ENCODE measurements around the gene INHA. TPM values are rescaled to one million over a fixed set of nuclear protein-coding genes. Genes with fewer than 3 reads are reported as not detected.
A peak's percentile ranks its signal among the peaks of the same experiment; 100 is the strongest.

The INHA gene
- total RNA-seq, 2 experiments from 2014 or later, result not detected

- CTCF ChIA-PET, result interaction anchor here (1.0 kb wide), 1 partner anchor 28 kb away, joined by 3 read pairs; the partner anchor contains the start of gene STK11IP
- Mint-ChIP-seq H3K4me1 (no peaks in the 10 kb centered on the region), H3K27me3 (peaks cover 28% of the 10 kb centered on the region), H3K9me3 (ENCODE audit: low read depth) (no peaks in the 10 kb centered on the region), H3K4me3 (no peak overlapping the region), H3K27ac (no peak overlapping the region), H3K36me3 (ENCODE audit: low read depth) (no peaks in the 10 kb centered on the region)
- DNase-seq, result no peak
- ATAC-seq, result no peak
- intact Hi-C loops (cut with DNase I, micrococcal nuclease), result loop anchor here in 1 of 2 experiments (2.0 kb wide), 1 partner anchor 27 kb away; the partner anchor contains the start of gene STK11IP
- POLR2A ChIA-PET, result no interaction called here
Observed at GRCh38 chr2:219569635-219570034, 2.5 kb upstream of the INHA start.

GRCh38 chr2:219570194-219570923 is 1.8 kb upstream of the INHA start:
- ChIA-PET POLR2A (no interaction called here), CTCF (interaction anchor here (0.5 to 1.2 kb wide), 2 partner anchors 11 to 27 kb away, joined by 3 to 5 read pairs; no protein-coding TSS in a partner anchor)
- Mint-ChIP-seq H3K4me3 (peak overlapping the region; percentile 43), H3K9me3 (ENCODE audit: low read depth) (no peaks in the 10 kb centered on the region), H3K27ac (no peak overlapping the region), H3K36me3 (ENCODE audit: low read depth) (no peaks in the 10 kb centered on the region), H3K27me3 (peaks cover 30% of the 10 kb centered on the region), H3K4me1 (no peaks in the 10 kb centered on the region)
- DNase-seq, result peak; percentile 34
- ATAC-seq, result peak; percentile 70
- intact Hi-C loops (cut with DNase I, micrococcal nuclease), result loop anchor here in 1 of 2 experiments (2.0 kb wide), 1 partner anchor 26 kb away; the partner anchor contains the start of gene STK11IP

DNA sequence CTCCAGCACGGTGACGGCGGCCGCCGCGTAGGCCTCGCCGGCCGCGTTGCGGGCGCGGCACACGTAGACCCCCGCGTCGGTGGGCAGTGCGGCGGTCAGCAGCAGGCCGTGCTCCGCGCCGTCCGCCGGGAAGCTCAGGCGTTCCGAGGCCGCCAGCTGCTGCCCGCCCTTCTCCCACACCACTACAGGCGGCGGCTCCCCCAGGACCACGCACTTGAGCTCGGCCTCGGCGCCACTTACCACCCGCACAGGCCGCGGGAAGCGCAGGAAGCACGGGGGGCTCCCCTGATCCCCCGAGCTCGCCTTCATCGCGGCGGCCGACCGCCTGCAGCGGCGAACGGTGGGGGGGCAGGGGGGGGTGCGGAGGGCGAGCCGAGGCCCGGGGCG is 1.2 kb upstream of the INHA start:
- intact Hi-C loops (cut with DNase I, micrococcal nuclease), result loop anchor here in 1 of 2 experiments (2.0 kb wide), 1 partner anchor 26 kb away; the partner anchor contains the start of gene STK11IP
- H3K36me3 Mint-ChIP-seq (ENCODE audit: low read depth), result no peaks in the 10 kb centered on the region
- ATAC-seq (peak; percentile 28), DNase-seq (no peak)
- H3K4me1 Mint-ChIP-seq, result no peaks in the 10 kb centered on the region
- no peaks in the 10 kb centered on the region for H3K9me3 Mint-ChIP-seq (ENCODE audit: low read depth)
- H3K27me3 Mint-ChIP-seq, result peaks cover 32% of the 10 kb centered on the region
- CTCF ChIA-PET, result interaction anchor here (0.5 to 1.4 kb wide), 5 partner anchors 10 to 72 kb away, joined by 3 to 6 read pairs (median 3); no protein-coding TSS in a partner anchor
- POLR2A ChIA-PET, result interaction anchor here (0.5 kb wide), 1 partner anchor 22 kb away, joined by 9 read pairs; no protein-coding TSS in a partner anchor
- H3K4me3 Mint-ChIP-seq, result peak overlapping the region; percentile 43
- H3K27ac Mint-ChIP-seq, result no peak overlapping the region

DNA sequence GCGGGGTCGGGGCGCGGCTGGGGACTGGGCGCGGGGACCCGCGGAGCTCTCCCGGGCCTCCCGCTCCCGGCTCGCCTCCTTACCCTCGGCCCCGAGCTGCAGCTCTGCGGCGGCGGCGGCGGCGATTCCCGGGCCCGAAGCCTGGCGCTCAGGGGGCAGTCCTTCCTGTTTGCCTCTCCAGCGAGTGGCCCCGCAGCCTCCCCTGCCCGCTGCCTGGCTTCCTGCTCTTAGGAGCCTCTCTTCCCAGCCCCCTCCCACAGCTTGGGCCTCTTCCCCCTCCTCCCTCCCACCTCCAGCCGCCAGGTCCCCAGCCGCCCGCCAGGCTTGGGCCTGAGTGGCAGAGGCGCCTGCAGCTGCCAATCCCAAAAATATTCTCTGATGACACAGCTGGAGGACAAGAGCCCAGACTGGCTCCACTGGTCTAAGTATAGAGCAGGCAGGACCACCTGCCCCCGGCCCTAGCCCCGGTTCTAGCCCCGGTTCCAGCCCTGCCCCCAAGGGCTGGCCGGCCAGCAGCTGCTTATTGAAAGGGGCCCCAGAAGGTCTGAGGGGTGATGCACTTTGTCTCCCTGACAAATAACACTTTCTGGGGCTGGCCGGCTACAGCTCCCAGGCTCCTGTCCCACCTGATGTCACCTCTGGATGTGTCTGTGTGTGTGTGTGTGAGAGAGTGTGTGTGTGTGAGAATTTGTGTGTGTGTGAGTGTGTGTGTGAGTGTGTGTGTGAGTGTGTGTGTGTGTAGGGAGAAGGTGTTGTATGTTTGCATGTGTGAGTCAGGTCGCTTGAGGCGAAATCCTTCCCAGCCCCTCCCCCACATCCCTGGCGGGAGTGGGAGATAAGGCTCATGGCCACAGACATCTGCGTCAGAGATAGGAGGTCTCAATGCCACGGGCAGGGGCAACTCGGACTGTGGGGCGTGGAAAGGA is 536 bp upstream of the INHA start, which contains the start of gene OBSL1:
Gene OBSL1 (minus strand): TSS at position 229 of the 926 bp plus-strand sequence. CDS start 307 bp downstream, outside the sequence.
- Mint-ChIP-seq H3K36me3 (ENCODE audit: low read depth) (no peaks in the 10 kb centered on the region), H3K9me3 (ENCODE audit: low read depth) (no peaks in the 10 kb centered on the region), H3K27ac (no peak within 1 kb of the TSS), H3K27me3 (peaks cover 32% of the 10 kb centered on the region), H3K4me3 (peak within 1 kb of the TSS; percentile 43), H3K4me1 (no peaks in the 10 kb centered on the region)
- ATAC-seq, result no peak
- intact Hi-C loops (cut with DNase I, micrococcal nuclease), result loop anchor here in 1 of 2 experiments (2.0 kb wide), 1 partner anchor 25 kb away; the partner anchor contains the start of gene STK11IP
- CTCF ChIA-PET, result interaction anchor here (0.5 to 1.4 kb wide), 6 partner anchors 11 to 71 kb away, joined by 3 to 6 read pairs (median 3); partner anchors contain the start of gene CHPF
- POLR2A ChIA-PET, result interaction anchor here (0.5 kb wide), 1 partner anchor 22 kb away, joined by 9 read pairs; no protein-coding TSS in a partner anchor
- DNase-seq, result peak; percentile 21

GRCh38 chr2:219573166-219573565 is 1.1 kb downstream of the INHA start:
- H3K9me3 Mint-ChIP-seq (ENCODE audit: low read depth), result no peaks in the 10 kb centered on the region
- no peak for DNase-seq
- ChIA-PET CTCF (no interaction called here), POLR2A (no interaction called here)
- H3K27ac Mint-ChIP-seq, result no peak overlapping the region
- H3K36me3 Mint-ChIP-seq (ENCODE audit: low read depth), result no peaks in the 10 kb centered on the region
- peaks cover 31% of the 10 kb centered on the region for H3K27me3 Mint-ChIP-seq
- no peak overlapping the region for H3K4me3 Mint-ChIP-seq
- H3K4me1 Mint-ChIP-seq, result no peaks in the 10 kb centered on the region
- ATAC-seq, result no peak
- intact Hi-C loops (cut with DNase I, micrococcal nuclease), result no loop called here

DNA sequence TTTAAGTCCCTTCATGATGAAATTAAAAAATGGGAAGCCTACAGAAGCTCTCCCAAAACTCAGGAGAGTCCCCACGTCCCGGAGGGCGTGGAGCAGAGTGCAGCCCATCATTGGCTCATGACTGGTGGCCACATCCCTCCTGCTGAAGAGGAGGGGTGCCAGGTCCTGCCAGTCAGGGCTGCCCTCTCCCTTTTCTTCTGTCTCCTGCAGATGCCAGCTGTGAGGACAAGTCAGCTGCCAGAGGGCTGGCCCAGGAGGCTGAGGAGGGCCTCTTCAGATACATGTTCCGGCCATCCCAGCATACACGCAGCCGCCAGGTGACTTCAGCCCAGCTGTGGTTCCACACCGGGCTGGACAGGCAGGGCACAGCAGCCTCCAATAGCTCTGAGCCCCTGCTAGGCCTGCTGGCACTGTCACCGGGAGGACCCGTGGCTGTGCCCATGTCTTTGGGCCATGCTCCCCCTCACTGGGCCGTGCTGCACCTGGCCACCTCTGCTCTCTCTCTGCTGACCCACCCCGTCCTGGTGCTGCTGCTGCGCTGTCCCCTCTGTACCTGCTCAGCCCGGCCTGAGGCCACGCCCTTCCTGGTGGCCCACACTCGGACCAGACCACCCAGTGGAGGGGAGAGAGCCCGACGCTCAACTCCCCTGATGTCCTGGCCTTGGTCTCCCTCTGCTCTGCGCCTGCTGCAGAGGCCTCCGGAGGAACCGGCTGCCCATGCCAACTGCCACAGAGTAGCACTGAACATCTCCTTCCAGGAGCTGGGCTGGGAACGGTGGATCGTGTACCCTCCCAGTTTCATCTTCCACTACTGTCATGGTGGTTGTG is 2.6 kb downstream of the INHA start:
- no peaks in the 10 kb centered on the region for H3K4me1 Mint-ChIP-seq
- intact Hi-C loops (cut with DNase I, micrococcal nuclease), result no loop called here
- POLR2A ChIA-PET, result no interaction called here
- CTCF ChIA-PET, result interaction anchor here (0.6 kb wide), 1 partner anchor 110 kb away, joined by 3 read pairs; no protein-coding TSS in a partner anchor
- DNase-seq (no peak), ATAC-seq (no peak)
- H3K27me3 Mint-ChIP-seq, result peaks cover 22% of the 10 kb centered on the region
- no peak overlapping the region for H3K4me3 Mint-ChIP-seq
- H3K27ac Mint-ChIP-seq, result no peak overlapping the region
- no peaks in the 10 kb centered on the region for H3K9me3 Mint-ChIP-seq (ENCODE audit: low read depth)
- no peaks in the 10 kb centered on the region for H3K36me3 Mint-ChIP-seq (ENCODE audit: low read depth)

DNA sequence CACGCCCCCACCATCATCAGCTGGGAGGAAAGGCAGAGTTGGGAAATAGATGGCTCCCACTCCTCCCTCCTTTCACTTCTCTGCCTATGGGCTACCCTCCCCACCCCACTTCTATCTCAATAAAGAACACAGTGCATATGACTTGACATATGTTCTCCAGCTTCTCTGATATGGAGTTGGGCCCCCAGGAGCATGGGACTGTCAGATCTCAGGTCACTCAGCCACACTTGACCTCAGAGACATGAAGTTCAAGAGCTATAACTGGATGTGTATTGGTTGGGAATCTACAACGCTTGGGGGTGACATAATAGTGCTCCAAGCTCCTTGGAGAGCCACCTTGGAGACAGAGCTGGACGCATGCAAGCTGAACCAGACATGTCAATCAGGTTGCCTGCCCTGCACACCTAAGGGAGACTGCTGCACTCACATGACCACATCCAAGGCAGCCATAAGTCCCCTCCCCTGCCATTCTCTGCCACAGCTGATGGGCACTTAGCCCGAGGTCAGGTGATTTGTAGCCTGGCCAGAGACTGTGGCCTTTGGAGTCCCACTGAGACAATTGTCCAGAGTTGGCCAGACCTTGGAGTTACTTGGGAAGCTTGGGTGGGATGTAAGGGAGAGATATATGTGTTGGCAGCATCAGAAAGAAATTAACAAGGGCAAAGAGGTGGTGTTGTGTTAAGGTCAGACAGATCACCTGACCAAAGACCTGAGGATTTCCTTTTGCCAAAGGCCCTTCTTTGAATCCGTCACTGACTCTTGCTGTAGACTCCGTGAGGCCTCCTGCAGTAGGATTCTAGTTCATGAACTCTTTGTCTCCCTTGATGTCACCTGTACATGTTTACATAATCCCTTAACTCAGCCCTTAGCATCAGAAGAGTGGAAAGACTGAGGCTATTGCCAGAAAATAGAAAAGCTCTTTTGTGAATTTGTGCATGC is 3.7 kb downstream of the INHA start:
- intact Hi-C loops (cut with DNase I, micrococcal nuclease), result no loop called here
- ChIA-PET POLR2A (interaction anchor here (0.6 to 0.7 kb wide), 2 partner anchors 27 to 76 kb away, joined by 3 read pairs; no protein-coding TSS in a partner anchor), CTCF (interaction anchor here (0.6 to 1.7 kb wide), 3 partner anchors 15 to 111 kb away, joined by 3 read pairs; no protein-coding TSS in a partner anchor)
- Mint-ChIP-seq H3K36me3 (ENCODE audit: low read depth) (no peaks in the 10 kb centered on the region), H3K4me1 (no peaks in the 10 kb centered on the region), H3K4me3 (no peak overlapping the region), H3K9me3 (ENCODE audit: low read depth) (no peaks in the 10 kb centered on the region), H3K27ac (no peak overlapping the region), H3K27me3 (peaks cover 17% of the 10 kb centered on the region)
- DNase-seq (no peak), ATAC-seq (no peak)

- H3K4me1 Mint-ChIP-seq, result no peaks in the 10 kb centered on the region
- H3K4me3 Mint-ChIP-seq, result no peak overlapping the region
- intact Hi-C loops (cut with DNase I, micrococcal nuclease), result no loop called here
- H3K36me3 Mint-ChIP-seq (ENCODE audit: low read depth), result no peaks in the 10 kb centered on the region
- peaks cover 16% of the 10 kb centered on the region for H3K27me3 Mint-ChIP-seq
- ChIA-PET POLR2A (interaction anchor here (0.6 to 0.7 kb wide), 2 partner anchors 26 to 77 kb away, joined by 3 read pairs; no protein-coding TSS in a partner anchor), CTCF (interaction anchor here (1.0 to 1.9 kb wide), 3 partner anchors 16 to 35 kb away, joined by 3 to 5 read pairs (median 3); no protein-coding TSS in a partner anchor)
- ATAC-seq (no peak), DNase-seq (no peak)
- no peaks in the 10 kb centered on the region for H3K9me3 Mint-ChIP-seq (ENCODE audit: low read depth)
- H3K27ac Mint-ChIP-seq, result no peak overlapping the region
Observed at GRCh38 chr2:219576505-219577388, 4.6 kb downstream of the INHA start.

All from activated CD4-positive, alpha-beta T cell treated with anti-CD3 and anti-CD28 coated beads for 36 hours (primary cell).